NB4 (cell line): ENCODE data around the gene KLK10.

Experiments
- MYC ChIP-seq: IDR thresholded peaks from 2 replicates; pipeline ENCODE4 v1.6.1; 2011; ENCODE audit warnings: low read depth, low read length
- POLR2A ChIP-seq: IDR thresholded peaks from 2 replicates; pipeline ENCODE4 v1.6.1; 2011; ENCODE audit warnings: mild to moderate bottlenecking; ENCODE audit not compliant: insufficient read length; ENCODE audit errors: extremely low read depth
- TF ChIP-seq, protein P1 (sequence below): IDR thresholded peaks from one replicate; pipeline ENCODE4 v1.5.1; 2012; ENCODE audit warnings: low read depth, low read length
- TF ChIP-seq, protein P2 (sequence below): IDR thresholded peaks from 2 replicates; pipeline ENCODE4 v1.6.1; 2011; ENCODE audit warnings: low read depth, low read length

DNA sequence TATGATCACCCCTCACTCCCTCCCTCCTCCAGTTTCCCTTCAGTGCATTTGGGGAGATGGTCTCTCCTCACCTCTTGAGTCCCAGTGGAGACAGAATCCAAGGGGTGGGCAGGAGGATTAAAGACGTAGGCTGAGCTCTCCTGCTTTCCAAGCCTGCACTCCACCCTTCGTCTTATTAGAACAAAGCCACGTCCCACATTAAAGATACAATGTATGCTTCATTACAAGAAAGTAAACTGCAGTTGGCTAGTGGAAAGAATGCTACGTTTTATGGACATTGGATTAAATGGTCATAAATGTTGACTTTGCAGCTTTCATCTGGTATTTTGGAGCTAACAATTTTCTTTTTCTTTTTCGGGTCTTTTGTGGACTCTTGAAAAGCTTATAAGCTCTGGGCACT is 8.4 kb upstream of the KLK10 start:
- TF ChIP-seq, protein P1, sequence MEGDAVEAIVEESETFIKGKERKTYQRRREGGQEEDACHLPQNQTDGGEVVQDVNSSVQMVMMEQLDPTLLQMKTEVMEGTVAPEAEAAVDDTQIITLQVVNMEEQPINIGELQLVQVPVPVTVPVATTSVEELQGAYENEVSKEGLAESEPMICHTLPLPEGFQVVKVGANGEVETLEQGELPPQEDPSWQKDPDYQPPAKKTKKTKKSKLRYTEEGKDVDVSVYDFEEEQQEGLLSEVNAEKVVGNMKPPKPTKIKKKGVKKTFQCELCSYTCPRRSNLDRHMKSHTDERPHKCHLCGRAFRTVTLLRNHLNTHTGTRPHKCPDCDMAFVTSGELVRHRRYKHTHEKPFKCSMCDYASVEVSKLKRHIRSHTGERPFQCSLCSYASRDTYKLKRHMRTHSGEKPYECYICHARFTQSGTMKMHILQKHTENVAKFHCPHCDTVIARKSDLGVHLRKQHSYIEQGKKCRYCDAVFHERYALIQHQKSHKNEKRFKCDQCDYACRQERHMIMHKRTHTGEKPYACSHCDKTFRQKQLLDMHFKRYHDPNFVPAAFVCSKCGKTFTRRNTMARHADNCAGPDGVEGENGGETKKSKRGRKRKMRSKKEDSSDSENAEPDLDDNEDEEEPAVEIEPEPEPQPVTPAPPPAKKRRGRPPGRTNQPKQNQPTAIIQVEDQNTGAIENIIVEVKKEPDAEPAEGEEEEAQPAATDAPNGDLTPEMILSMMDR, result no peak
- TF ChIP-seq POLR2A (no peak), MYC (no peak)
- TF ChIP-seq, protein P2, sequence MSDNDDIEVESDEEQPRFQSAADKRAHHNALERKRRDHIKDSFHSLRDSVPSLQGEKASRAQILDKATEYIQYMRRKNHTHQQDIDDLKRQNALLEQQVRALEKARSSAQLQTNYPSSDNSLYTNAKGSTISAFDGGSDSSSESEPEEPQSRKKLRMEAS, result no peak
